HG03064 (cell line): ENCODE data around the gene MGST1.
"Not testable (repeated sequence)": the region's sequence is repeated elsewhere in the genome, so short reads cannot be mapped to it uniquely, and the experiment has no call there.

Experiments used
- ATAC-seq: cut with Tn5 transposase; IDR thresholded peaks from one replicate; pipeline ENCODE4 v1.9.1; 2021; ENCODE audit warnings: low read depth; ENCODE audit not compliant: unreplicated experiment

MGST1 gene

DNA sequence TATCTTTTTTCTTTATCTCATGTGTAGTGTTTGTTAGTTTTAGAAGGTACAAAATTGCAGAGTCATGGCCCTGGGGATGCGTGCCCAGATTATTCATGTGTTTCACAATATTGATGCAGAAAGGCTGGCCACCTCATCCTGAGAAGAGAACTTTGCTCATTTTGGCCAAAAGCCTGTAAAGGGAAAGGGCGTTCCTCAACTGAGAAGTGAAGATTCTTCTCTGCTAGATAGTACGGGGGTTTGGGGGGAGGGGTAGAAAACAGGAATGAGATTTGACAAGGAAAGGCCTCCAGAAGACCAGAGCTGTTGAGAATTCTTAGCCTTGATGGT, 1.7 kb downstream of the MGST1 start:
- peak; percentile 36 for ATAC-seq

DNA sequence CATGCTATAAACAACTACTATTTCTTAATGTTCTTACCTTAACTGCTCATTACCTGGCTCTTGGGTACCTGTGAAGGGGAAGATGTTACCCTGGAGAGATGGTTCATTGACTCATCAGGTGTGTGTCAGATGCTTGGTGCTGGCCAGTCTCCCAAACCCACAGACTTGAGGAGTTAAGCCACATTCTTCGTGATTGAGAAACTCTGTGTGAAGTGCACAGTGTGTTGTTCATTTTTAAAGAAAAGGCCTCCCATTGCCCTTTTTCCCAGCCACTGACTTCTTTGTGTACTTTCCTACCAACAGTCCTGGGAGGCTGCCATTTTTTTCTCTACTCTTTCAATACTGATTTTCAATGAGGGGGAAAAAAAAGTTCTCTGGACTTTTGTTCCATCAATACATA, 3.2 kb downstream of the MGST1 start:
- ATAC-seq: no peak

GRCh38 chr12:16352481-16352880, 5.0 kb downstream of the MGST1 start:
- ATAC-seq: no peak

DNA sequence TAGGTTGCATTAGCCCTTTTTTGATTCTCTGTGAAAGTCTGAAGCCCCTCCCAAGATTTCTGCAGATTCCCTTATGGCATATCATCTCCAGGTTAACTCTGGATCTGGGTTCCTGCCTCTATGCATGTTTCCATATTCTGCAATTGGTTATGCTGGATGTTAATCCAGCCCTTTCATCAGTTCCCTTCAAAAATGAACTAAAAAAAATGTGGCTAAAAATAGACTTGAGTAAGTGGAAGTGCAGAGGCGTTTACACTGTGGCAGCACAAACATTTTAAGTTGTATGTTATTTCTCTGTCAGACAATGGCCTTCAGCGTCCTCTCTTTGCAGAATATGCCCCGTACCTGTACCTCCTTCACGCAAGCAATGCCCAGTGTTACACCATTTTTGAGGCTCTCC, 11.4 kb downstream of the MGST1 start:
- no peak for ATAC-seq

DNA sequence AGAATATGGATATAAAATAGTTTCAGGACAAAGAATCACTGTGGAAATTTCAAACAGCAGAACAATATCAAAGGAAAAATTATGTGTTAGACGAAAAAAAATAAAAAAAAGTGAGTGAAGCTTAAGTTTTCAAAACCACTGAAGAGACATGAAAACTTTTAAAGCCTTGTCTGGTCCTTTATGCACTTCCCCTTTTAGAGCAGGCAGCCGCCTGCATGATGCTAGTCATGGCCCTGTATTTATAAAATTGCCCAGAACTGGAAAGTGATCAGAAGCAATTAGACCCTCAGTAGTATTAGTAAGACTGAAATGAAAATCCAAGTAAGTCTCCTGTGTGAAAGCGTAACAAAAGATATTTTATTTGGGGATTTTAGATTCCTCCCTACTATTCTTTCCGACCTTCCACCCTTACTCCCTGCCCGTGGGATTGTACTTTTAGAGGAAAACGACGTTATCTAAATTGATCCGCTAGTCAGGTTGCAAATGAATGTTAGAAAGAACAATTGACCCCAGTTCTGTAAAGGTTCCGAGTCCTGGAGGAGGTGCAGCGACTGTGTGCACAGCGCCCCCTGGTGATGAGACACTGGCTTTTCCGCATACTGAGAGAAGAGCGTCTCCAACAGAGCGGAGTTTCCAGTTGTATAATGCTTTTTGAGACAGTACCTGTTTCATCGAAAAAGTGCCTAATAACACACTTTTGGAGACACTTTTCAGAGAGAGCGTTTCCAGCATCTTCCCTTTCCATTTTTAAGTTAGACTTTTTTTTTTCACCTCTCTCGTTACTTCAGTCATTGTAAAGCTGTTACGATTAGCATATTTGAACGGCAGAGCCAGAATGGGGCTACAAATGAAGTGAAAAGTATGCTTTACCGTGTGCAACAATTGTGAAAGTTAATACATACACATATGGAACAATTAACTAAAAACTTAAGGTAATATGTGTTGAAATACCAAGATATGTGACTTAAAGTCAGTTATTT, 12.4 kb downstream of the MGST1 start:
- no peak for ATAC-seq

DNA sequence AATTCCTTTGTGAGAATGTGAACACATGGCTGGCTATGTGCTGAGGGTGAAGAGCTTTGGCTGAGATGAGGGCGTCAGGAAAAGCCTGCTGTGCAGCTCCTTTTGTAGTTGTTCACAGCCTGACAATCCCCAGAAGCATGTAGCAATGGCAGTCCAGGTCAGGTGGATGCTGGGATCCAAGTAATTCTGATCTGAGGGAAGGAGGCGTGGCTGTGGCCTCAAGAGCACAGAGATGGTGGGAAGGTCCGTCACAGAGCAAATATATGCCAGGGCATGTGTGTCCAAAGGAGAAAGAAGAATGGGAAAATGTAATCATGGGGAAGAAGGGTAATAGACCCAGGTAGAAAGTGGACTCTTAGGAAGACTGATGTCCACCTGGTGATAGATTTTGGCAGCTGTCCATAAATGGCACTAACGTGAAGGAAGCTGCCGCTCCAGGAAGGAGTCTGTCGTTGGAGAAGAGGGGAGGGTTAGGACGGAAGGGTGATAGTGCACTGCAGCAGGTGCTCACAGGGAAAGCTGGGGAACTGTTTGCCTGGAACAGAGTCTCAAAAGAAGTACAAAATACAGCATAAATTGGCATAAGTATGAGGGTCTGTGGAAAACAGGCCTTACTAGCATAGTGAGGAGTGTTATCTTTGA, 13.8 kb downstream of the MGST1 start:
- ATAC-seq: no peak

- ATAC-seq: no peak
These were observed 15.1 kb downstream of the MGST1 start for GRCh38 chr12:16362550-16362949.

GRCh38 chr12:16369156-16369555, 21.7 kb downstream of the MGST1 start:
- ATAC-seq: no peak

- ATAC-seq: no peak
These were observed 22.7 kb downstream of the MGST1 start for GRCh38 chr12:16370096-16370495.

- ATAC-seq: not testable (repeated sequence)
These were observed 35.3 kb downstream of the MGST1 start for GRCh38 chr12:16382652-16383312.

- no peak for ATAC-seq
These were observed 37.3 kb downstream of the MGST1 start for GRCh38 chr12:16384732-16385131.

DNA sequence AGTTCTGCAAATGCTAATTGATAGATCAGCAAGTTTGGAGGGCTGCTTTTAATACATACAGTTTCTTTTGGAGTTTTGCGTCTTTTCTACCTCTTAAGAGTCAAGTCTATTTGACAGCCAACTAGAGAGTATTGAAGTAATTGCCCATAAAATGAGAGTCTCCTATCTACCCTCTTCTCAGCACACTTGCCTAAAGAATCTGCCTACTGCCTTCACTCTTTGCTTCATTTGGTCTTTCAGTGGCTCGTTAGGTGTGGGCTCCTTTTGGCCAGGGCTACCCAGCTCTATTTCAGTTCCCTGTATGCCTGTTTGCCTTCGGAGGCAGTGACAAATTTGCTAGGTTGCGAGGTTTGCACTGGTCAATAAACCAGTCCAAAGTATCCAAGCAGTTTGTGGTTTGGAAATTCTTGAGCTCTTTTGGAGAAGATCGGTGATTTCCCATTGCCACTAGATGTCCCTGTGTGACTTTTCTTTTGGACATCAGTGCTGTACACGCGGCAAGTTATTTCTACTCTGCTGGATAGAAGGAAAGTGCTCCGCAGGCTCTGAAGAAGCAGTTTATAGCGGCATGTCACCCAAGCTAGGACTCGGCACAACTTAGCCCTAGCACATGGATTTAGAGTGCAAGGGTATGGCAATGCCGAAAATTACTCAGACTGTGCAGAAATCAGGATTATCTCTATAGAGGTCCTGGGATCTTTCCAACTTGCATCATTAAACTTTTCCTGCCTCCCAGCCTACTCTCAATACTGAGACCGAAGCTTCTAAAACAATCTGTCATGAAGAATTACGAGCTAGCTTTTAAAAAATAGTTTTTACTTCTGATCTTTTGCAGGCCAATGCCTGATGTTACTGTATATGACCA, 38.6 kb downstream of the MGST1 start:
- no peak for ATAC-seq

- no peak for ATAC-seq
These were observed 40.5 kb downstream of the MGST1 start for GRCh38 chr12:16387919-16388318.

DNA sequence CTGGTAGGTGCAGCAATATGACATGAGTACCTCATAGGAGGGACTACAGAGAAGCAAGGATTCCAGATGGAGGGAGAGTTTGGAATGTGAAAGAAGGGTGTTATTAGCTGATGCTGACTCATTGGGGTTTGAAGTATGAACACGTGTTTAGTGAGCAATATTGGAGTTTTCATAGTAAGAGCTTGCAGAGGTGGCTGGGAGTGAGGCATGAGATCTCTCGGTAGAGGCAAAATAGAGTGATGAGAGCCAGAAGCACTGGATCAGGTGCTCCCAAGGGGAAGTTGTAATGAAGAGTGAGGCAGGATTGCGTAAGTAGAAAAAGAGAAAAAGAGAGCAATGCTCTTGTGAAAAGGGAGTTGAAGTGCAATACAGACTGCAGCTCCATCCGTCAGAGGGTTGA, 42.1 kb downstream of the MGST1 start:
- ATAC-seq: no peak

DNA sequence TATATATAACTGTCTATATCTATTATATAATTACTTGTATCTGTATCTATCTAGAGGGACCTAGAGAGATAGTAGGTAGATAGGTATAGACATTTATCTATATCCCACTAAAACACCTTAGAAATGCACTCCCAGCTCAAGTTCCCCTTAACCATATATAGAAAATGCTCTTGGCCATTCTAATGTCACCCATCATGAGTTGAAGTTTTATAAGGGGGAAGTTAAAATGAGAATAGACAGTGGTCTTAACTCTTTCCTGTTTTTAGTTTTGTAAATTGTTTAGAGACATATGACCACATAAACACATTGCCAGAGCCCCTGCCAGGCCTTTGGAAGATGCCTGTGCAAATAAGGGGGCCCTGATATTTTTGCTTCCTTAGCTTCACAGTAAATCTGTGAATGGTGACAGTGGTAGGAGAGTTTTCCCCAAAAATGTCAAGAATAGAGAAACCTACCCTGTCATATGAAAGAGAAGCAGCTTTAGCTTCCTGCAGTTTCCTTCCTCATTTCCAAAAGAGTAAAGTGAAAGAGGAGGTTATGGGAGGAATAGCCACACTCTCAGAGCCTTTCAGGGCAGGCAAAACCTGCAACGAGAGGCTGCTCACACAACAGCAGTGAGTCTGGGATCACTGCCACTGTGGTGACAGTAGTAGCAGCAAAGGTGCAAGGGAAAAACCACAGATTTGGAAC, 45.5 kb downstream of the MGST1 start:
- ATAC-seq: no peak

GRCh38 chr12:16399101-16399500, 51.7 kb downstream of the MGST1 start:
- ATAC-seq: no peak

- not testable (repeated sequence) for ATAC-seq
These were observed 54.4 kb downstream of the MGST1 start for GRCh38 chr12:16401835-16402234.

GRCh38 chr12:16407346-16407745, 59.9 kb downstream of the MGST1 start:
- no peak for ATAC-seq
